Liver (tissue), 2 donors: Measurements from ENCODE around the gene DNAJC7.
"Not testable (repeated sequence)": the region's sequence is repeated elsewhere in the genome, so short reads cannot be mapped to it uniquely, and the experiment has no call there.

Experiments
- TF ChIP-seq, protein P1 (sequence below): fragments of 150-350 bp; IDR thresholded peaks from 2 replicates; pipeline ENCODE4 v1.5.1; 2017; ENCODE audit warnings: improper control_type of control experiment, low read depth, low read length; ENCODE audit not compliant: missing input control
- TF ChIP-seq, protein P2 (sequence below): IDR thresholded peaks from 2 replicates; pipeline ENCODE4 v1.6.1; 2016; ENCODE audit warnings: antibody characterized with exemption, mild to moderate bottlenecking
- donor health status: healthy.

DNA sequence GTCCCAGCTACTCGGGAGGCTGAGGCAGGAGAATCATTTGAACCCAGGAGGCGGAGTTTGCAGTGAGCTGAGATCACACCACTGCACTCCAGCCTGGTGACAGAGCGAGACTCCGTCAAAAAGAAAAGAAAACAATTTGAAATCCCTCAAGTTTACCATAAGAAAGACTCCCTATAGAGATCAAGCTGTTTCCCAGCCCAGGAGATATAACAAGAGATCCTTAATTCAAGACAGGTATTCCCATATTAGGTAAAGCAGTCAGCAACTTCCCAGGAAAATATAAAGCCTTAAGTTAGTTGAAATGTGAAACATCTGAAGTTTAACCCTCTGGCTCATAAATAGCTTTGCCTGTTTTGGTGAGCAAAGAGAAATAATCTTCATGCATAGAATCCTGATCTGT lies 4.9 kb downstream of the DNAJC7 start:
- TF ChIP-seq, protein P1, sequence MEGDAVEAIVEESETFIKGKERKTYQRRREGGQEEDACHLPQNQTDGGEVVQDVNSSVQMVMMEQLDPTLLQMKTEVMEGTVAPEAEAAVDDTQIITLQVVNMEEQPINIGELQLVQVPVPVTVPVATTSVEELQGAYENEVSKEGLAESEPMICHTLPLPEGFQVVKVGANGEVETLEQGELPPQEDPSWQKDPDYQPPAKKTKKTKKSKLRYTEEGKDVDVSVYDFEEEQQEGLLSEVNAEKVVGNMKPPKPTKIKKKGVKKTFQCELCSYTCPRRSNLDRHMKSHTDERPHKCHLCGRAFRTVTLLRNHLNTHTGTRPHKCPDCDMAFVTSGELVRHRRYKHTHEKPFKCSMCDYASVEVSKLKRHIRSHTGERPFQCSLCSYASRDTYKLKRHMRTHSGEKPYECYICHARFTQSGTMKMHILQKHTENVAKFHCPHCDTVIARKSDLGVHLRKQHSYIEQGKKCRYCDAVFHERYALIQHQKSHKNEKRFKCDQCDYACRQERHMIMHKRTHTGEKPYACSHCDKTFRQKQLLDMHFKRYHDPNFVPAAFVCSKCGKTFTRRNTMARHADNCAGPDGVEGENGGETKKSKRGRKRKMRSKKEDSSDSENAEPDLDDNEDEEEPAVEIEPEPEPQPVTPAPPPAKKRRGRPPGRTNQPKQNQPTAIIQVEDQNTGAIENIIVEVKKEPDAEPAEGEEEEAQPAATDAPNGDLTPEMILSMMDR, result not testable (repeated sequence)
- TF ChIP-seq, protein P2, sequence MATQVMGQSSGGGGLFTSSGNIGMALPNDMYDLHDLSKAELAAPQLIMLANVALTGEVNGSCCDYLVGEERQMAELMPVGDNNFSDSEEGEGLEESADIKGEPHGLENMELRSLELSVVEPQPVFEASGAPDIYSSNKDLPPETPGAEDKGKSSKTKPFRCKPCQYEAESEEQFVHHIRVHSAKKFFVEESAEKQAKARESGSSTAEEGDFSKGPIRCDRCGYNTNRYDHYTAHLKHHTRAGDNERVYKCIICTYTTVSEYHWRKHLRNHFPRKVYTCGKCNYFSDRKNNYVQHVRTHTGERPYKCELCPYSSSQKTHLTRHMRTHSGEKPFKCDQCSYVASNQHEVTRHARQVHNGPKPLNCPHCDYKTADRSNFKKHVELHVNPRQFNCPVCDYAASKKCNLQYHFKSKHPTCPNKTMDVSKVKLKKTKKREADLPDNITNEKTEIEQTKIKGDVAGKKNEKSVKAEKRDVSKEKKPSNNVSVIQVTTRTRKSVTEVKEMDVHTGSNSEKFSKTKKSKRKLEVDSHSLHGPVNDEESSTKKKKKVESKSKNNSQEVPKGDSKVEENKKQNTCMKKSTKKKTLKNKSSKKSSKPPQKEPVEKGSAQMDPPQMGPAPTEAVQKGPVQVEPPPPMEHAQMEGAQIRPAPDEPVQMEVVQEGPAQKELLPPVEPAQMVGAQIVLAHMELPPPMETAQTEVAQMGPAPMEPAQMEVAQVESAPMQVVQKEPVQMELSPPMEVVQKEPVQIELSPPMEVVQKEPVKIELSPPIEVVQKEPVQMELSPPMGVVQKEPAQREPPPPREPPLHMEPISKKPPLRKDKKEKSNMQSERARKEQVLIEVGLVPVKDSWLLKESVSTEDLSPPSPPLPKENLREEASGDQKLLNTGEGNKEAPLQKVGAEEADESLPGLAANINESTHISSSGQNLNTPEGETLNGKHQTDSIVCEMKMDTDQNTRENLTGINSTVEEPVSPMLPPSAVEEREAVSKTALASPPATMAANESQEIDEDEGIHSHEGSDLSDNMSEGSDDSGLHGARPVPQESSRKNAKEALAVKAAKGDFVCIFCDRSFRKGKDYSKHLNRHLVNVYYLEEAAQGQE, result not testable (repeated sequence)
